ENCODE measurements around the gene EMC8.

DNA sequence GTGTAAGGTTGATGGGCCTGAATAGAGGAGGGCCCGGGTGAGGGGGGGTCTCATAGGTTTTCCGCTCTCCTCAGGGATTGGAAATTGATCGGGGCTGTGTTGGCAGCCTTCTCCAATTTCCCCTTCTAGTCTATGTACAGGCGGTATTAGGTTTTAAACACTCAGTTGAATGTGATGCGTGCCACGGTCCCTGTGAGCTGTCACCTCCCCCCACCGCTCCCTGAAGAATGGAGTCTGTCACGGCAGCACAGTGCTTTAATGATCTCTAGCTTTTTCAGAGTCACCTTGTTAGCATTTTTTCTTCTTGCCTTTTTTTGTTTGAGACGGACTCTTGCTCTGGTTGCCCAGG lies 951 bp upstream of the EMC8 start:
- TF ChIP-seq, protein P1, sequence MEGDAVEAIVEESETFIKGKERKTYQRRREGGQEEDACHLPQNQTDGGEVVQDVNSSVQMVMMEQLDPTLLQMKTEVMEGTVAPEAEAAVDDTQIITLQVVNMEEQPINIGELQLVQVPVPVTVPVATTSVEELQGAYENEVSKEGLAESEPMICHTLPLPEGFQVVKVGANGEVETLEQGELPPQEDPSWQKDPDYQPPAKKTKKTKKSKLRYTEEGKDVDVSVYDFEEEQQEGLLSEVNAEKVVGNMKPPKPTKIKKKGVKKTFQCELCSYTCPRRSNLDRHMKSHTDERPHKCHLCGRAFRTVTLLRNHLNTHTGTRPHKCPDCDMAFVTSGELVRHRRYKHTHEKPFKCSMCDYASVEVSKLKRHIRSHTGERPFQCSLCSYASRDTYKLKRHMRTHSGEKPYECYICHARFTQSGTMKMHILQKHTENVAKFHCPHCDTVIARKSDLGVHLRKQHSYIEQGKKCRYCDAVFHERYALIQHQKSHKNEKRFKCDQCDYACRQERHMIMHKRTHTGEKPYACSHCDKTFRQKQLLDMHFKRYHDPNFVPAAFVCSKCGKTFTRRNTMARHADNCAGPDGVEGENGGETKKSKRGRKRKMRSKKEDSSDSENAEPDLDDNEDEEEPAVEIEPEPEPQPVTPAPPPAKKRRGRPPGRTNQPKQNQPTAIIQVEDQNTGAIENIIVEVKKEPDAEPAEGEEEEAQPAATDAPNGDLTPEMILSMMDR (IDR thresholded peaks at IDR 0.05): no peak
- TF ChIP-seq POLR2A (IDR thresholded peaks at IDR 0.05) (no peak), POLR2AphosphoS5 (IDR thresholded peaks at IDR 0.05) (no peak)

Measured in breast epithelium (tissue), 3 donors.